Transverse colon (tissue), 4 donors: ENCODE measurements around the gene PRKCA.

Experiments used
- EP300 ChIP-seq: sonication (generic); formaldehyde crosslinking; IDR thresholded peaks from one replicate; pipeline ENCODE4 v1.6.1; 2017; ENCODE audit warnings: antibody characterized with exemption, low read depth
- POLR2AphosphoS5 ChIP-seq, 3 donors: sonication (generic); formaldehyde crosslinking; IDR thresholded peaks; one replicate each; pipeline ENCODE4 v1.6.1; 2016; ENCODE audit warnings: antibody characterized with exemption in 3 of 3
- TF ChIP-seq, protein P1 (sequence below), 5 experiments: fragments of 200-600 bp in 3 of 5; fragments of 450-650 bp in 2 of 5; sonication (generic) in 3 of 5; IDR thresholded peaks; 1 replicate in 2 of 5; 2 replicates in 3 of 5; pipeline ENCODE4 v1.5.1; 2016 to 2017; ENCODE audit warnings: antibody characterized with exemption in 5 of 5, inconsistent platforms in 3 of 5, mild to moderate bottlenecking in 2 of 5, moderate library complexity in 1 of 5

- TF ChIP-seq POLR2AphosphoS5 (IDR thresholded peaks at IDR 0.05), result no peak
- TF ChIP-seq, protein P1, sequence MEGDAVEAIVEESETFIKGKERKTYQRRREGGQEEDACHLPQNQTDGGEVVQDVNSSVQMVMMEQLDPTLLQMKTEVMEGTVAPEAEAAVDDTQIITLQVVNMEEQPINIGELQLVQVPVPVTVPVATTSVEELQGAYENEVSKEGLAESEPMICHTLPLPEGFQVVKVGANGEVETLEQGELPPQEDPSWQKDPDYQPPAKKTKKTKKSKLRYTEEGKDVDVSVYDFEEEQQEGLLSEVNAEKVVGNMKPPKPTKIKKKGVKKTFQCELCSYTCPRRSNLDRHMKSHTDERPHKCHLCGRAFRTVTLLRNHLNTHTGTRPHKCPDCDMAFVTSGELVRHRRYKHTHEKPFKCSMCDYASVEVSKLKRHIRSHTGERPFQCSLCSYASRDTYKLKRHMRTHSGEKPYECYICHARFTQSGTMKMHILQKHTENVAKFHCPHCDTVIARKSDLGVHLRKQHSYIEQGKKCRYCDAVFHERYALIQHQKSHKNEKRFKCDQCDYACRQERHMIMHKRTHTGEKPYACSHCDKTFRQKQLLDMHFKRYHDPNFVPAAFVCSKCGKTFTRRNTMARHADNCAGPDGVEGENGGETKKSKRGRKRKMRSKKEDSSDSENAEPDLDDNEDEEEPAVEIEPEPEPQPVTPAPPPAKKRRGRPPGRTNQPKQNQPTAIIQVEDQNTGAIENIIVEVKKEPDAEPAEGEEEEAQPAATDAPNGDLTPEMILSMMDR (IDR thresholded peaks at IDR 0.05), result no peak
- no peak for TF ChIP-seq EP300
Measured at GRCh38 chr17:66379996-66380395, 77.6 kb downstream of the PRKCA start.
